A549 (cell line): ENCODE results near the gene CETN2. TPM values are rescaled to one million over a fixed set of nuclear protein-coding genes. Genes with fewer than 3 reads are reported as not detected.
A peak's percentile ranks its signal among the peaks of the same experiment; 100 is the strongest.
"Not testable (repeated sequence)": the region's sequence is repeated elsewhere in the genome, so short reads cannot be mapped to it uniquely, and the experiment has no call there.

Source experiments
- ATAC-seq, 2 experiments: fragments of 200-7000 bp in 1 of 2; fragments of >200 bp in 1 of 2; cut with Nextera tagmentation in 1 of 2; cut with Tn5 transposase in 1 of 2; 3 replicates each; pipeline versions ENCODE4 v1.8.0 to v1.9.1; 2018 to 2020; ENCODE audit warnings: mild to moderate bottlenecking in 1 of 2, moderate library complexity in 1 of 2
- CTCF ChIA-PET: fragments of 300-600 bp; sonication (Branson Sonifier 250); formaldehyde crosslinking; extraction: SDS; loops from one replicate; lab custom pipeline; 2021; ENCODE audit warnings: antibody characterized with exemption, inconsistent platforms; lab: Yijun Ruan, JAX
- POLR2A ChIA-PET: fragments of 350-600 bp; formaldehyde crosslinking; extraction: SDS; loops from one replicate; lab custom pipeline; 2021; ENCODE audit warnings: antibody characterized with exemption, inconsistent platforms; lab: Yijun Ruan, JAX
- DNase-seq, 2 experiments: peaks; one replicate each; pipeline versions ENCODE4 v3.0.0 to v3.0.0-alpha.2; 2011 to 2016; ENCODE audit warnings: low read depth in 1 of 2, low spot score in 1 of 2
- FAIRE-seq: peaks from 2 replicates; lab custom pipeline; 2011; peaks lifted over from hg19 to GRCh38; lab: Jason Lieb, UNC
- H3K27ac ChIP-seq, 2 experiments: fragments of >200 bp; sonication (Bioruptor Twin); formaldehyde crosslinking; 3 replicates each; pipeline ENCODE4 v1.5.1; 2016 to 2017
- H3K4me1 ChIP-seq: fragments of >200 bp; sonication (Bioruptor Twin); formaldehyde crosslinking; 3 replicates; pipeline ENCODE4 v1.6.1; 2016
- H3K4me2 ChIP-seq: fragments of >200 bp; sonication (Bioruptor Twin); formaldehyde crosslinking; 3 replicates; pipeline ENCODE4 v1.6.1; 2016
- H3K4me3 ChIP-seq: fragments of >200 bp; sonication (Bioruptor Twin); formaldehyde crosslinking; 3 replicates; pipeline ENCODE4 v1.5.1; 2016
- H3K9me3 ChIP-seq: fragments of >200 bp; sonication (Bioruptor Twin); formaldehyde crosslinking; 3 replicates; pipeline ENCODE4 v1.6.1; 2016
- CBX8 ChIP-seq: fragments of 200-600 bp; sonication (generic); IDR thresholded peaks from 2 replicates; pipeline ENCODE4 v1.6.1; 2016
- EP300 ChIP-seq, 2 experiments: fragments of >200 bp; sonication (Bioruptor Twin); formaldehyde crosslinking; IDR thresholded peaks; 2 replicates in 1 of 2; 3 replicates in 1 of 2; pipeline ENCODE4 v1.6.1; 2016 to 2017
- FOSB ChIP-seq: fragments of 250-450 bp; sonication (Bioruptor Pico); IDR thresholded peaks from 2 replicates; pipeline ENCODE4 v1.5.0; 2020; ENCODE audit warnings: mild to moderate bottlenecking, moderate library complexity
- JUNB ChIP-seq: fragments of >200 bp; sonication (Bioruptor Twin); formaldehyde crosslinking; IDR thresholded peaks from 2 replicates; pipeline ENCODE4 v1.6.1; 2016
- MAFK ChIP-seq: fragments of 450-650 bp; IDR thresholded peaks from 2 replicates; pipeline ENCODE4 v1.6.1; 2014; ENCODE audit not compliant: partially characterized antibody
- RCOR1 ChIP-seq: fragments of 150-350 bp; IDR thresholded peaks from 2 replicates; pipeline ENCODE4 v1.6.1; 2014; ENCODE audit warnings: antibody characterized with exemption, low read length, low read depth
- RFX5 ChIP-seq: fragments of 450-650 bp; IDR thresholded peaks from 2 replicates; pipeline ENCODE4 v1.7.1; 2014; ENCODE audit warnings: antibody characterized with exemption, mild to moderate bottlenecking, moderate library complexity
- ZFP36 ChIP-seq: fragments of 450-650 bp; IDR thresholded peaks from 2 replicates; pipeline ENCODE4 v1.6.1; 2014; ENCODE audit warnings: borderline replicate concordance; ENCODE audit not compliant: partially characterized antibody
- WGBS: methylation state at CpG from one replicate; pipeline ENCODE4 v1.1.6; 2017; ENCODE audit errors: missing lambda C conversion rate; 5-methylcytosine and 5-hydroxymethylcytosine counted together
- polyA plus RNA-seq, 4 experiments: library from polyadenylated mRNA; depleted of rRNA in 3 of 4; stranded (reverse); fragments of >200 nt; fragmentation: RNase III in 1 of 4; extraction: RNeasy Plus Mini Kit Qiagen cat#74134 plus additional on column Dnase treatment in 1 of 4; gene quantifications; 2 replicates in 3 of 4; 3 replicates in 1 of 4; pipeline ENCODE4 v1.2.3, GENCODE V29; 2011 to 2017
- TF ChIP-seq, protein P1 (sequence below): IDR thresholded peaks from 2 replicates; pipeline ENCODE4 v1.6.1; 2012
- TF ChIP-seq, protein P2 (sequence below): fragments of 250-450 bp; sonication (Bioruptor Pico); IDR thresholded peaks from 2 replicates; pipeline ENCODE4 v1.5.0; 2021; ENCODE audit warnings: mild to moderate bottlenecking, moderate library complexity, borderline replicate concordance

CETN2 gene
- polyA plus RNA-seq, 2 of the 4 experiments (the other 2 are of a cell fraction) = 69.2 to 82.6 TPM

DNA sequence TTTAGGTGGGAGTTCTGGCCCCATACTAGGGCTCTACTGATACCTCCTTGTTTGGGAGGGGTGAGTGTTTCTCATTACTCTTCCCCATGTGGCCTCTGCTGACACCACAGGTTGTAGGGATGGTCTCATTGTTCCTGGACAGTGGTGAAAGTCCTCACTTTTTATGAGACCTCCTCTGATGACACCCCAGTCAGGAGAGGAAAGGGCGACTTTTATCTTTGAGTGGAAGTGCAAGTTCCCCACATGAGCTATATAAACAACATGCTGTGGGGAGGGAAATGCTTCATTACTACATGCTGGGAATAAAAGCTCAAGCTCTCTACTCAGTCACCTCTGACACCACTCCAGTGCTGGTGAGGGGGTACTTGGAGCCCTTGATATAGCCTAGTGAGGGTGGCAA is 31.6 kb downstream of the CETN2 start:
- ATAC-seq = no peak
- Histone ChIP-seq H3K4me3 (no peak overlapping the region), H3K4me2 (no peak overlapping the region), H3K4me1 (no peaks in the 10 kb centered on the region), H3K9me3 (no peaks in the 10 kb centered on the region), H3K27ac (no peak overlapping the region)
- TF ChIP-seq JUNB (no peak), CBX8 (no peak), MAFK (no peak), RFX5 (no peak), EP300 (IDR thresholded peaks at IDR 0.05) (no peak), ZFP36 (no peak), FOSB (CRISPR knock-in tag) (no peak), RCOR1 (no peak)
- TF ChIP-seq, protein P1, sequence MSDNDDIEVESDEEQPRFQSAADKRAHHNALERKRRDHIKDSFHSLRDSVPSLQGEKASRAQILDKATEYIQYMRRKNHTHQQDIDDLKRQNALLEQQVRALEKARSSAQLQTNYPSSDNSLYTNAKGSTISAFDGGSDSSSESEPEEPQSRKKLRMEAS = no peak
- TF ChIP-seq, protein P2, sequence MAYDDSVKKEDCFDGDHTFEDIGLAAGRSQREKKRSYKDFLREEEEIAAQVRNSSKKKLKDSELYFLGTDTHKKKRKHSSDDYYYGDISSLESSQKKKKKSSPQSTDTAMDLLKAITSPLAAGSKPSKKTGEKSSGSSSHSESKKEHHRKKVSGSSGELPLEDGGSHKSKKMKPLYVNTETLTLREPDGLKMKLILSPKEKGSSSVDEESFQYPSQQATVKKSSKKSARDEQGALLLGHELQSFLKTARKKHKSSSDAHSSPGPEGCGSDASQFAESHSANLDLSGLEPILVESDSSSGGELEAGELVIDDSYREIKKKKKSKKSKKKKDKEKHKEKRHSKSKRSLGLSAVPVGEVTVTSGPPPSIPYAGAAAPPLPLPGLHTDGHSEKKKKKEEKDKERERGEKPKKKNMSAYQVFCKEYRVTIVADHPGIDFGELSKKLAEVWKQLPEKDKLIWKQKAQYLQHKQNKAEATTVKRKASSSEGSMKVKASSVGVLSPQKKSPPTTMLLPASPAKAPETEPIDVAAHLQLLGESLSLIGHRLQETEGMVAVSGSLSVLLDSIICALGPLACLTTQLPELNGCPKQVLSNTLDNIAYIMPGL = no peak
- ChIA-PET POLR2A (no interaction called here), CTCF (interaction anchor here (0.7 kb wide), 1 partner anchor 32 kb away, joined by 3 read pairs; the partner anchor contains the start of genes CETN2 and NSDHL)
- WGBS = 0% methylated on average over 1 of the region's 1 CpG
- DNase-seq = no peak
- no peak for FAIRE-seq

DNA sequence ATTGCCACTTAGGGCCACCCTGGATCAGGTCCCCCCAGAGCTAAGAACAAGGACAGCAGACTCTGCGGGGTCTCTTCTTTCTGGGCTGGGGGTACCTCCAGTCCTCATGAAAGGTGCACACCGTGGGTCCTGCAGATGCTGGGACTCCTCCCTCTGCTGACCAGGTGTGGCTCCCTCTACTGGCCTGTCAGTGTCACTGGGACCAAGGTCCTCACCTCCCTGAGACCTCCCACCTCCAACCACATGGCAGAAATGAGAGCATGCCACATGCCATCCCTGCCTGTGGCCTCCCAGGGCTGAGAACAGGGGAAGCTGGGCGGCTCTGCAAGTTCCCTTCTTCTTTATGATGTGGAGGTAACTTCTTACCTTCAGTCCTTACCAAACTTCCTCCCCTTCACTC is 43.5 kb downstream of the CETN2 start:
- H3K9me3 ChIP-seq, H3K4me3 ChIP-seq, H3K4me2 ChIP-seq, H3K4me1 ChIP-seq, POLR2A ChIA-PET, CTCF ChIA-PET, DNase-seq, H3K27ac ChIP-seq: not testable (repeated sequence)
- FAIRE-seq (peak; percentile 87), ATAC-seq (peak; percentile 59 to 91; a peak in 4 of 6 replicates)
- WGBS = no CpG with 5 or more reads among the region's 3 CpGs

Other genes with a start within 250 kb of the CETN2 start
- gene GABRQ, start 192.9 kb downstream of the CETN2 start, polyA plus RNA-seq (2011; rRNA removed) = 0.50 and 0.54 TPM in 2 replicates
- gene GABRQ, start 192.9 kb downstream of the CETN2 start, polyA plus RNA-seq (2017; fragmentation: RNase III; extraction: RNeasy Plus Mini Kit Qiagen cat#74134 plus additional on column Dnase treatment) = 0.52 to 0.72 TPM (median 0.70 TPM) in 3 replicates
- gene MAGEA3, start 132.0 kb downstream of the CETN2 start, polyA plus RNA-seq (2011; rRNA removed) = 0.96 and 1.3 TPM in 2 replicates
- gene MAGEA3, start 132.0 kb downstream of the CETN2 start, polyA plus RNA-seq (2017; fragmentation: RNase III; extraction: RNeasy Plus Mini Kit Qiagen cat#74134 plus additional on column Dnase treatment) = 2.2 to 2.3 TPM (median 2.3 TPM) in 3 replicates
- not detected in 2 replicates for gene CSAG2, start 121.5 kb downstream of the CETN2 start, polyA plus RNA-seq (2011; rRNA removed)
- gene CSAG2, start 121.5 kb downstream of the CETN2 start, polyA plus RNA-seq (2017; fragmentation: RNase III; extraction: RNeasy Plus Mini Kit Qiagen cat#74134 plus additional on column Dnase treatment) = not detected in 3 replicates
- 0.08 TPM in 1 of 2 replicates, not detected in the other for gene MAGEA2B, start 116.1 kb downstream of the CETN2 start, polyA plus RNA-seq (2011; rRNA removed)
- not detected in 3 replicates for gene MAGEA2B, start 116.1 kb downstream of the CETN2 start, polyA plus RNA-seq (2017; fragmentation: RNase III; extraction: RNeasy Plus Mini Kit Qiagen cat#74134 plus additional on column Dnase treatment)
- gene CSAG1, start 97.0 kb downstream of the CETN2 start, polyA plus RNA-seq (2011; rRNA removed) = 1.0 and 1.4 TPM in 2 replicates
- 0.27 to 0.37 TPM in 2 of 3 replicates, not detected in the other for gene CSAG1, start 97.0 kb downstream of the CETN2 start, polyA plus RNA-seq (2017; fragmentation: RNase III; extraction: RNeasy Plus Mini Kit Qiagen cat#74134 plus additional on column Dnase treatment)
- gene MAGEA12, start 97.0 kb downstream of the CETN2 start, polyA plus RNA-seq (2011; rRNA removed) = 1.7 TPM in 2 replicates
- gene MAGEA12, start 97.0 kb downstream of the CETN2 start, polyA plus RNA-seq (2017; fragmentation: RNase III; extraction: RNeasy Plus Mini Kit Qiagen cat#74134 plus additional on column Dnase treatment) = 0.12 to 0.27 TPM (median 0.25 TPM) in 3 replicates
- gene MAGEA2, start 76.9 kb downstream of the CETN2 start, polyA plus RNA-seq (2011; rRNA removed) = 0.09 and 0.34 TPM in 2 replicates
- 0.04 to 0.05 TPM in 2 of 3 replicates, not detected in the other for gene MAGEA2, start 76.9 kb downstream of the CETN2 start, polyA plus RNA-seq (2017; fragmentation: RNase III; extraction: RNeasy Plus Mini Kit Qiagen cat#74134 plus additional on column Dnase treatment)
- 0.10 TPM in 1 of 2 replicates, not detected in the other for gene CSAG3, start 71.5 kb downstream of the CETN2 start, polyA plus RNA-seq (2011; rRNA removed)
- not detected in 3 replicates for gene CSAG3, start 71.5 kb downstream of the CETN2 start, polyA plus RNA-seq (2017; fragmentation: RNase III; extraction: RNeasy Plus Mini Kit Qiagen cat#74134 plus additional on column Dnase treatment)
- gene MAGEA6, start 61.1 kb downstream of the CETN2 start, polyA plus RNA-seq (2011; rRNA removed) = 15.2 and 21.2 TPM in 2 replicates
- gene MAGEA6, start 61.1 kb downstream of the CETN2 start, polyA plus RNA-seq (2017; fragmentation: RNase III; extraction: RNeasy Plus Mini Kit Qiagen cat#74134 plus additional on column Dnase treatment) = 10.2 to 11.3 TPM (median 10.9 TPM) in 3 replicates
- 24.9 and 26.9 TPM in 2 replicates for gene NSDHL, start 306 bp upstream of the CETN2 start, polyA plus RNA-seq (2011; rRNA removed)
- 43.0 to 51.3 TPM (median 50.5 TPM) in 3 replicates for gene NSDHL, start 306 bp upstream of the CETN2 start, polyA plus RNA-seq (2017; fragmentation: RNase III; extraction: RNeasy Plus Mini Kit Qiagen cat#74134 plus additional on column Dnase treatment)
- 11.2 and 12.8 TPM in 2 replicates for gene ZNF185, start 67.3 kb upstream of the CETN2 start, polyA plus RNA-seq (2011; rRNA removed)
- 4.9 to 5.2 TPM (median 5.0 TPM) in 3 replicates for gene ZNF185, start 67.3 kb upstream of the CETN2 start, polyA plus RNA-seq (2017; fragmentation: RNase III; extraction: RNeasy Plus Mini Kit Qiagen cat#74134 plus additional on column Dnase treatment)
- gene PNMA5, start 163.4 kb upstream of the CETN2 start, polyA plus RNA-seq (2011; rRNA removed) = not detected in 2 replicates
- gene PNMA5, start 163.4 kb upstream of the CETN2 start, polyA plus RNA-seq (2017; fragmentation: RNase III; extraction: RNeasy Plus Mini Kit Qiagen cat#74134 plus additional on column Dnase treatment) = not detected in 3 replicates
- gene PNMA3, start 225.7 kb upstream of the CETN2 start, polyA plus RNA-seq (2011; rRNA removed) = 0.08 and 0.11 TPM in 2 replicates
- 0.10 to 0.26 TPM (median 0.16 TPM) in 3 replicates for gene PNMA3, start 225.7 kb upstream of the CETN2 start, polyA plus RNA-seq (2017; fragmentation: RNase III; extraction: RNeasy Plus Mini Kit Qiagen cat#74134 plus additional on column Dnase treatment)
- gene PNMA6A, start 241.7 kb upstream of the CETN2 start, polyA plus RNA-seq (2011; rRNA removed) = 0.93 and 1.1 TPM in 2 replicates
- gene PNMA6A, start 241.7 kb upstream of the CETN2 start, polyA plus RNA-seq (2017; fragmentation: RNase III; extraction: RNeasy Plus Mini Kit Qiagen cat#74134 plus additional on column Dnase treatment) = 2.4 to 3.3 TPM (median 2.6 TPM) in 3 replicates